Fibroblast of gingiva (primary cell): ENCODE data around the gene ALG10.
"Not testable (repeated sequence)": the region's sequence is repeated elsewhere in the genome, so short reads cannot be mapped to it uniquely, and the experiment has no call there.

Source experiments
- DNase-seq: peaks from one replicate; pipeline ENCODE4 v3.0.0-alpha.2; 2011; ENCODE audit warnings: low read depth

The ALG10 gene

GRCh38 chr12:34022079-34022830, at the start of gene ALG10:
Gene ALG10, plus strand, starts transcription at chr12:34022496. Its CDS starts 104 bp downstream, at chr12:34022600.
- peak; percentile 98 for DNase-seq

- not testable (repeated sequence) for DNase-seq
These were observed 49.4 kb upstream of the ALG10 start for GRCh38 chr12:33972884-33973283.

- no peak for DNase-seq
These were observed 44.4 kb upstream of the ALG10 start for GRCh38 chr12:33977887-33978286.

- DNase-seq, result no peak
These were observed 34.0 kb upstream of the ALG10 start for GRCh38 chr12:33988197-33988805.

GRCh38 chr12:33988913-33989312, 33.4 kb upstream of the ALG10 start:
- no peak for DNase-seq

- DNase-seq, result no peak
These were observed 27.2 kb upstream of the ALG10 start for GRCh38 chr12:33994857-33995808.

- DNase-seq, result not testable (repeated sequence)
These were observed 13.5 kb upstream of the ALG10 start for GRCh38 chr12:34008835-34009234.

GRCh38 chr12:34016361-34016760, 5.9 kb upstream of the ALG10 start:
- no peak for DNase-seq

GRCh38 chr12:34021071-34021470, 1.2 kb upstream of the ALG10 start:
- no peak for DNase-seq

GRCh38 chr12:34027661-34028060, 5.4 kb downstream of the ALG10 start:
- peak; percentile 50 for DNase-seq

- DNase-seq, result no peak
These were observed 8.3 kb downstream of the ALG10 start for GRCh38 chr12:34030591-34030990.

GRCh38 chr12:34033628-34034296, 11.5 kb downstream of the ALG10 start:
- DNase-seq, result peak; percentile 24

- DNase-seq, result not testable (repeated sequence)
These were observed 16.1 kb downstream of the ALG10 start for GRCh38 chr12:34038357-34038756.

- no peak for DNase-seq
These were observed 24.3 kb downstream of the ALG10 start for GRCh38 chr12:34046570-34046969.

GRCh38 chr12:34047855-34048254, 25.6 kb downstream of the ALG10 start:
- DNase-seq, result not testable (repeated sequence)

GRCh38 chr12:34048714-34049113, 26.4 kb downstream of the ALG10 start:
- no peak for DNase-seq

- DNase-seq, result no peak
These were observed 29.2 kb downstream of the ALG10 start for GRCh38 chr12:34051486-34051885.

GRCh38 chr12:34054938-34055337, 32.6 kb downstream of the ALG10 start:
- no peak for DNase-seq
